Lung (tissue), 12 donors: ENCODE measurements around the gene ACTL10. TPM values are rescaled to one million over a fixed set of nuclear protein-coding genes. Genes with fewer than 3 reads are reported as not detected.

ENCODE experiments used
- ATAC-seq: fragments of 200-7000 bp; cut with Tn5 transposase; one replicate; pipeline ENCODE4 v1.9.1; 2020; ENCODE audit warnings: moderate number of reproducible peaks; ENCODE audit not compliant: insufficient read depth, low FRiP score
- DNase-seq, 3 donors: peaks; one replicate each; pipeline ENCODE4 v3.0.0-alpha.2; 2013 to 2017
- H3K27ac ChIP-seq, 2 donors: one replicate each; pipeline ENCODE4 v1.5.1; 2013; ENCODE audit warnings: mild to moderate bottlenecking in 2 of 2, moderate library complexity in 2 of 2, control low read depth in 1 of 2, inconsistent platforms in 1 of 2, low read depth in 1 of 2, low read length in 1 of 2
- H3K27me3 ChIP-seq, 3 donors: one replicate each; pipeline ENCODE4 v1.5.1; 2013; ENCODE audit warnings: low read length in 2 of 3; ENCODE audit not compliant: control insufficient read depth in 3 of 3, insufficient read depth in 3 of 3
- H3K36me3 ChIP-seq, 4 donors: one replicate each; pipeline ENCODE4 v1.5.1; 2013; ENCODE audit warnings: low read length in 4 of 4, mild to moderate bottlenecking in 1 of 4, moderate library complexity in 1 of 4; ENCODE audit not compliant: control insufficient read depth in 4 of 4, insufficient read depth in 4 of 4
- H3K4me1 ChIP-seq, 5 donors: one replicate each; pipeline ENCODE4 v1.5.1; 2013; ENCODE audit warnings: low read length in 5 of 5, mild to moderate bottlenecking in 2 of 5, moderate library complexity in 1 of 5; ENCODE audit not compliant: control insufficient read depth in 5 of 5, insufficient read depth in 5 of 5
- H3K4me3 ChIP-seq: one replicate; pipeline ENCODE4 v1.5.1; 2013; ENCODE audit warnings: mild to moderate bottlenecking, control low read depth, moderate library complexity
- H3K9ac ChIP-seq, 2 donors: one replicate each; pipeline ENCODE4 v1.5.1; 2013; ENCODE audit warnings: low read length in 2 of 2, control low read depth in 1 of 2; ENCODE audit not compliant: insufficient read depth in 1 of 2
- H3K9me3 ChIP-seq, 4 donors: one replicate each; pipeline ENCODE4 v1.5.1; 2013; ENCODE audit warnings: low read length in 3 of 4, mild to moderate bottlenecking in 1 of 4, moderate library complexity in 1 of 4; ENCODE audit not compliant: control insufficient read depth in 4 of 4, insufficient read depth in 3 of 4
- WGBS, 2 donors: extraction: QIAGEN DNeasy Blood & Tissue Kit; methylation state at CpG; one replicate each; pipeline ENCODE4 v1.1.7; 2013; 5-methylcytosine and 5-hydroxymethylcytosine counted together
- polyA plus RNA-seq, 2 donors: library from polyadenylated mRNA; stranded (reverse); fragments of 200-250 nt; gene quantifications; one replicate each; pipeline ENCODE4 v1.2.1, GENCODE V29; 2013
- total RNA-seq, 2 donors: library from RNA; depleted of rRNA in 1 of 2; stranded (reverse); fragments of >200 nt in 1 of 2; gene quantifications; one replicate each; pipeline ENCODE4 v1.2.1, GENCODE V29; 2014 to 2021
- TF ChIP-seq, protein P1 (sequence below): IDR thresholded peaks from 2 replicates; pipeline ENCODE4 v1.5.1; 2012; ENCODE audit warnings: mild to moderate bottlenecking; ENCODE audit errors: control extremely low read depth, extremely low read depth
- donor health status: control.
- donor health status: control.
- donor health status: Bipolar disorder and iron deficiency.
- donor health status: healthy.
- donor health status: DM: yes; HTN: yes; CAD: no.

Gene ACTL10
- total and polyA plus RNA-seq, 4 donors: 0.26 to 3.4 (median 2.2) TPM

- ATAC-seq (no peak), DNase-seq (no peak)
- Histone ChIP-seq H3K27ac (no peak overlapping the region), H3K9me3 (no peaks in the 10 kb centered on the region), H3K27me3 (no peaks in the 10 kb centered on the region), H3K9ac (no peak overlapping the region), H3K4me3 (no peak overlapping the region), H3K36me3 (no peaks in the 10 kb centered on the region), H3K4me1 (peaks cover 0 to 30% (median 19%) of the 10 kb centered on the region in 5 donors)
- 95 to 98% methylated on average over 1 of the region's 1 CpG for WGBS, 2 donors
- TF ChIP-seq, protein P1, sequence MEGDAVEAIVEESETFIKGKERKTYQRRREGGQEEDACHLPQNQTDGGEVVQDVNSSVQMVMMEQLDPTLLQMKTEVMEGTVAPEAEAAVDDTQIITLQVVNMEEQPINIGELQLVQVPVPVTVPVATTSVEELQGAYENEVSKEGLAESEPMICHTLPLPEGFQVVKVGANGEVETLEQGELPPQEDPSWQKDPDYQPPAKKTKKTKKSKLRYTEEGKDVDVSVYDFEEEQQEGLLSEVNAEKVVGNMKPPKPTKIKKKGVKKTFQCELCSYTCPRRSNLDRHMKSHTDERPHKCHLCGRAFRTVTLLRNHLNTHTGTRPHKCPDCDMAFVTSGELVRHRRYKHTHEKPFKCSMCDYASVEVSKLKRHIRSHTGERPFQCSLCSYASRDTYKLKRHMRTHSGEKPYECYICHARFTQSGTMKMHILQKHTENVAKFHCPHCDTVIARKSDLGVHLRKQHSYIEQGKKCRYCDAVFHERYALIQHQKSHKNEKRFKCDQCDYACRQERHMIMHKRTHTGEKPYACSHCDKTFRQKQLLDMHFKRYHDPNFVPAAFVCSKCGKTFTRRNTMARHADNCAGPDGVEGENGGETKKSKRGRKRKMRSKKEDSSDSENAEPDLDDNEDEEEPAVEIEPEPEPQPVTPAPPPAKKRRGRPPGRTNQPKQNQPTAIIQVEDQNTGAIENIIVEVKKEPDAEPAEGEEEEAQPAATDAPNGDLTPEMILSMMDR: no peak
Measured at GRCh38 chr20:33689493-33689892, 22.8 kb downstream of the ACTL10 start.

GRCh38 chr20:33689973-33690372 lies 23.2 kb downstream of the ACTL10 start:
- TF ChIP-seq, protein P1: no peak
- Histone ChIP-seq H3K9me3 (no peaks in the 10 kb centered on the region), H3K4me3 (no peak overlapping the region), H3K27ac (no peak overlapping the region), H3K9ac (no peak overlapping the region), H3K27me3 (no peaks in the 10 kb centered on the region), H3K36me3 (no peaks in the 10 kb centered on the region), H3K4me1 (peaks cover 0 to 26% (median 15%) of the 10 kb centered on the region in 5 donors)
- DNase-seq (no peak), ATAC-seq (no peak)
- WGBS, 2 donors: 23 to 29% methylated on average over 4 of the region's 4 CpGs

- TF ChIP-seq, protein P1: no peak
- peak overlapping the region in 1 of 2 donors; percentile 27 for H3K27ac ChIP-seq
Measured at GRCh38 chr20:33693289-33693688, 26.5 kb downstream of the ACTL10 start.

More at GRCh38 chr20:33693289-33693688, 26.5 kb downstream of the ACTL10 start:
- Histone ChIP-seq H3K36me3 (no peaks in the 10 kb centered on the region), H3K4me1 (peaks cover 0 to 19% (median 3%) of the 10 kb centered on the region in 5 donors), H3K9ac (no peak overlapping the region), H3K27me3 (no peaks in the 10 kb centered on the region), H3K9me3 (no peaks in the 10 kb centered on the region), H3K4me3 (no peak overlapping the region)
- DNase-seq (no peak), ATAC-seq (no peak)
- 84 to 86% methylated on average over 5 of the region's 5 CpGs for WGBS, 2 donors
